Upper lobe of left lung (tissue), 4 donors: ENCODE measurements around the gene RECQL5.
"Not testable (repeated sequence)": the region's sequence is repeated elsewhere in the genome, so short reads cannot be mapped to it uniquely, and the experiment has no call there.

ENCODE experiments used
- POLR2A ChIP-seq, 4 donors: fragments of 450-650 bp; IDR thresholded peaks; one replicate each; pipeline ENCODE4 v1.5.1; 2016 to 2017; ENCODE audit warnings: antibody characterized with exemption in 4 of 4, mild to moderate bottlenecking in 2 of 4
- POLR2AphosphoS5 ChIP-seq, 2 donors: sonication (generic); formaldehyde crosslinking; IDR thresholded peaks; one replicate each; pipeline ENCODE4 v1.5.1; 2017; ENCODE audit warnings: antibody characterized with exemption in 2 of 2
- TF ChIP-seq, protein P1 (sequence below), 6 experiments: fragments of 450-650 bp in 4 of 6; fragments of 200-600 bp in 2 of 6; sonication (generic) in 2 of 6; IDR thresholded peaks; one replicate each; pipeline ENCODE4 v1.5.1; 2016 to 2019; ENCODE audit warnings: antibody characterized with exemption in 6 of 6

DNA sequence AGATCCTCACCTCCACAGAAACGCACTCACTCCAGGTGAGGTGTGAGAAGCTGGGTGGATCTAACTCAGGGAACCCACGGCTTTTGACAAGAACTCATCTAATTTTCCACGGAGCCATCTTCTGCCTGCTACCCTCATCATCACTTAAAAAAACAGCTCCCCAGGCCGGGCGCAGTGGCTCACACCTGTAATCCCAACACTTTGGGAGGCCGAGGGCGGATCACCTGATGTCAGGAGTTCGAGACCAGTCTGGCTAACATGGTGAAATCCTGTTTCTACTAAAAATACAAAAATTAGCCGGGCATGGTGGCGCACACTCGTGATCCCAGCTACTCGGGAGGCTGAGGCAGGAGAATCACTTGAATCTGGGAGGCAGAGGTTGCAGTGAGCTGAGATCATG is 28.9 kb downstream of the RECQL5 start:
- TF ChIP-seq POLR2AphosphoS5, POLR2A (IDR thresholded peaks at IDR 0.05): not testable (repeated sequence)
- TF ChIP-seq, protein P1, sequence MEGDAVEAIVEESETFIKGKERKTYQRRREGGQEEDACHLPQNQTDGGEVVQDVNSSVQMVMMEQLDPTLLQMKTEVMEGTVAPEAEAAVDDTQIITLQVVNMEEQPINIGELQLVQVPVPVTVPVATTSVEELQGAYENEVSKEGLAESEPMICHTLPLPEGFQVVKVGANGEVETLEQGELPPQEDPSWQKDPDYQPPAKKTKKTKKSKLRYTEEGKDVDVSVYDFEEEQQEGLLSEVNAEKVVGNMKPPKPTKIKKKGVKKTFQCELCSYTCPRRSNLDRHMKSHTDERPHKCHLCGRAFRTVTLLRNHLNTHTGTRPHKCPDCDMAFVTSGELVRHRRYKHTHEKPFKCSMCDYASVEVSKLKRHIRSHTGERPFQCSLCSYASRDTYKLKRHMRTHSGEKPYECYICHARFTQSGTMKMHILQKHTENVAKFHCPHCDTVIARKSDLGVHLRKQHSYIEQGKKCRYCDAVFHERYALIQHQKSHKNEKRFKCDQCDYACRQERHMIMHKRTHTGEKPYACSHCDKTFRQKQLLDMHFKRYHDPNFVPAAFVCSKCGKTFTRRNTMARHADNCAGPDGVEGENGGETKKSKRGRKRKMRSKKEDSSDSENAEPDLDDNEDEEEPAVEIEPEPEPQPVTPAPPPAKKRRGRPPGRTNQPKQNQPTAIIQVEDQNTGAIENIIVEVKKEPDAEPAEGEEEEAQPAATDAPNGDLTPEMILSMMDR (IDR thresholded peaks at IDR 0.05): not testable (repeated sequence)
